ENCODE results near the gene TTN.
"Not testable (repeated sequence)": the region's sequence is repeated elsewhere in the genome, so short reads cannot be mapped to it uniquely, and the experiment has no call there.

TTN gene

DNA sequence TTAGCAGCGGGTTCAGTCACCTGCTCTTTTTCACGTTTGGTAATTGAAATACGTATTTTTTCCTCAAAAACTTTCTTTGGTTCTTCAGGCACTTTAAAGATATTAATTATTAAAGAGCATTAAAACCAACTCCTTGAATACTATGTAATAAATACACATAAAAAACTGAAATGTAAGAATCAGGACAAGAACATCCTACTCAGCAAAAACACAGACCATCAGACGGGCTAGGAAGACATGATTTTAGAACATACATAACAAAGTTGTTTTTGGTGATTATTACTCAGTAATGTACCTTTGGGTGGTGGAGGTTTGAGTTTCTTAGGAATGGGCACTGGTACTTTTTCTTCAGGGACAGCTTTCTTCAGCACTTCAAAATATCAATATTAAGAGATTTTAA lies 126.1 kb downstream of the TTN start:
- no peaks in the 10 kb centered on the region for H3K27me3 ChIP-seq (ENCODE audit: control insufficient read depth, insufficient read depth, low read length)
- no peaks in the 10 kb centered on the region for H3K4me1 ChIP-seq (ENCODE audit: control insufficient read depth, insufficient read depth, low read length)
- no peak overlapping the region for H3K4me3 ChIP-seq (ENCODE audit: low read length)
- no CpG with 5 or more reads among the region's 4 CpGs for WGBS (ENCODE audit: insufficient coverage, insufficient read length)
- H3K27ac ChIP-seq (ENCODE audit: low read length), result no peak overlapping the region
- DNase-seq (ENCODE audit: low read depth, low spot score), result no peak
- no peaks in the 10 kb centered on the region for H3K9me3 ChIP-seq (ENCODE audit: control insufficient read depth, insufficient read depth, low read length)
- no peaks in the 10 kb centered on the region for H3K36me3 ChIP-seq (ENCODE audit: control insufficient read depth, insufficient read depth, low read length)

DNA sequence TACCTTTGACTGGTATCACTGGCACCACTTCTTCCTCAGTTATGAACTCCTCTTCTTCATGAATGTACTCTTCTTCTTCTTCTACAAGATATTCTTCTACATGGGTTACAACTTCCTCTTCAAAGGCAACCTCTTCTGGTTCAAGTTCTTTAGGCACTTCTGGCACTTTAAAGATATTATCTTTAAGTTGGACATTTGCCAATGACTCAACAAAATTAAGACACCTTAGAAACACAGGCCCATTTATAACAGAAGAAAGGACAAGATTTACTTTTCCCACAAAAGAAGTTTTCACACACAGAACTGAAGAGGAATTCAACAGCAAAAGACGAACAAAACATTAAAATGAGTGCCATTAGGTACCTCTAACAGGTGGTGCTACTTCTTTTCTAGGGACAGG lies 127.3 kb downstream of the TTN start:
- no peaks in the 10 kb centered on the region for H3K9me3 ChIP-seq (ENCODE audit: control insufficient read depth, insufficient read depth, low read length)
- H3K27me3 ChIP-seq (ENCODE audit: control insufficient read depth, insufficient read depth, low read length), result no peaks in the 10 kb centered on the region
- DNase-seq (ENCODE audit: low read depth, low spot score), result no peak
- H3K4me3 ChIP-seq (ENCODE audit: low read length), result no peak overlapping the region
- no CpG with 5 or more reads among the region's 1 CpG for WGBS (ENCODE audit: insufficient coverage, insufficient read length)
- H3K4me1 ChIP-seq (ENCODE audit: control insufficient read depth, insufficient read depth, low read length), result no peaks in the 10 kb centered on the region
- H3K27ac ChIP-seq (ENCODE audit: low read length), result no peak overlapping the region
- no peaks in the 10 kb centered on the region for H3K36me3 ChIP-seq (ENCODE audit: control insufficient read depth, insufficient read depth, low read length)

DNA sequence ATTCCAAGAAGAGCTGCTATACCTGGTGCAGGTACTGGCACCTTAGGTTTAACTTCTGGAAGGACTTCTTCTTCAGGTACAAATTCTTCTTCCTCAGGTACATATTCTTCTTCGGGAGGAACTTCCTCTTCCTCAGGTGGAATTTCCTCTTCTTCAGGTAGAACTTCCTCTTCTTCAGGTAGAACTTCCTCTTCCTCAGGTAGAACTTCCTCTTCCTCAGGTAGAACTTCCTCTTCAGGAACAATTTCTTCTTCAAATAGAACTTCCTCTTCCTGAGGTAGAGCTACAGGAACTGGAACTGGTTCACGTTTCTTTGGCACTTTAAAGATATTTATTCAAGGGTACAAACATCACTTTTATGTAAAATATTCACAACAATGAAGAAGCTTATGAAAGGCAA lies 129.6 kb downstream of the TTN start:
- Histone ChIP-seq H3K4me1 (ENCODE audit: control insufficient read depth, insufficient read depth, low read length) (no peaks in the 10 kb centered on the region), H3K27ac (ENCODE audit: low read length) (no peak overlapping the region), H3K27me3 (ENCODE audit: control insufficient read depth, insufficient read depth, low read length) (no peaks in the 10 kb centered on the region), H3K9me3 (ENCODE audit: control insufficient read depth, insufficient read depth, low read length) (no peaks in the 10 kb centered on the region), H3K36me3 (ENCODE audit: control insufficient read depth, insufficient read depth, low read length) (no peaks in the 10 kb centered on the region), H3K4me3 (ENCODE audit: low read length) (no peak overlapping the region)
- no CpG with 5 or more reads among the region's 2 CpGs for WGBS (ENCODE audit: insufficient coverage, insufficient read length)
- no peak for DNase-seq (ENCODE audit: low read depth, low spot score)

DNA sequence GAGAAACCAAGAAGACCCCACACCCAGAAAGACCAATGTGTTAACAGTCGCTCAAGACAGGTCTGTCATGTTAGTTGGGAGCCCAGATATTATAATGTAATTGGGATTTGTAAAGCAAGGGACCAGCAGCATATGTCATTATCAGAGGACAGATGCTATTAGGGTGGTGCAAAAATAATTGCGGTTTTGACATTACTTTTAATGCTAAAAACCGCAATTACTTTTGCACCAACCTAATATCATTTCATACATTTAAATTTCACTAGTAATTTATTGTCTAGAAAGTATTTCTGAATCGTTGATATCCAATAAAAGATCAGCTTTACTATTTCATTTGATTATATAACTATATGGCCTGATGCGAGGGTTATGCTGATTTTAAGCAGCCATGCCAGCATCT lies 131.2 kb downstream of the TTN start:
- no peaks in the 10 kb centered on the region for H3K4me1 ChIP-seq (ENCODE audit: control insufficient read depth, insufficient read depth, low read length)
- H3K36me3 ChIP-seq (ENCODE audit: control insufficient read depth, insufficient read depth, low read length), result no peaks in the 10 kb centered on the region
- no peak overlapping the region for H3K27ac ChIP-seq (ENCODE audit: low read length)
- DNase-seq (ENCODE audit: low read depth, low spot score), result no peak
- H3K27me3 ChIP-seq (ENCODE audit: control insufficient read depth, insufficient read depth, low read length), result no peaks in the 10 kb centered on the region
- no peaks in the 10 kb centered on the region for H3K9me3 ChIP-seq (ENCODE audit: control insufficient read depth, insufficient read depth, low read length)
- WGBS (ENCODE audit: insufficient coverage, insufficient read length), result 100% methylated on average over 1 of the region's 5 CpGs
- H3K4me3 ChIP-seq (ENCODE audit: low read length), result no peak overlapping the region

DNA sequence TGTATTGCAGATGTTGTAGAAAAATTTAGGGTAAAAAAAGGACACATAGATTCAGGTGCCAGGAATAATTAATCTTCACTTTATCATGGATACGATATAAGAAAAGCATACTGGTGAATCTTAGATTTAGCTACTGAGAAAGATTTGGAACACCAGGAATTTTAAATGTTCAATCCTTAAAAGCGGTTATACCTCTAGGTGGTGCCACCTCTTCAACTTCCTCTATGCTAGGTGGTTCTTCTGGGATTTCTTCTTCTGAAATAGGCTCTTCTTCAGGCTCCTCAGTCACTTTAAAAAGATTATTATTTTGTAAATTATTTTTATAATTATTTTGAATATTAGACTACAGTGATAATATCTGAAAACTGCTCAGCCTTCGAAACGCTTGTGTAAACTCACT lies 133.1 kb downstream of the TTN start:
- no peaks in the 10 kb centered on the region for H3K27me3 ChIP-seq (ENCODE audit: control insufficient read depth, insufficient read depth, low read length)
- WGBS (ENCODE audit: insufficient coverage, insufficient read length), result no CpG with 5 or more reads among the region's 4 CpGs
- no peaks in the 10 kb centered on the region for H3K9me3 ChIP-seq (ENCODE audit: control insufficient read depth, insufficient read depth, low read length)
- H3K36me3 ChIP-seq (ENCODE audit: control insufficient read depth, insufficient read depth, low read length), result no peaks in the 10 kb centered on the region
- no peaks in the 10 kb centered on the region for H3K4me1 ChIP-seq (ENCODE audit: control insufficient read depth, insufficient read depth, low read length)
- no peak for DNase-seq (ENCODE audit: low read depth, low spot score)
- no peak overlapping the region for H3K27ac ChIP-seq (ENCODE audit: low read length)
- H3K4me3 ChIP-seq (ENCODE audit: low read length), result no peak overlapping the region

DNA sequence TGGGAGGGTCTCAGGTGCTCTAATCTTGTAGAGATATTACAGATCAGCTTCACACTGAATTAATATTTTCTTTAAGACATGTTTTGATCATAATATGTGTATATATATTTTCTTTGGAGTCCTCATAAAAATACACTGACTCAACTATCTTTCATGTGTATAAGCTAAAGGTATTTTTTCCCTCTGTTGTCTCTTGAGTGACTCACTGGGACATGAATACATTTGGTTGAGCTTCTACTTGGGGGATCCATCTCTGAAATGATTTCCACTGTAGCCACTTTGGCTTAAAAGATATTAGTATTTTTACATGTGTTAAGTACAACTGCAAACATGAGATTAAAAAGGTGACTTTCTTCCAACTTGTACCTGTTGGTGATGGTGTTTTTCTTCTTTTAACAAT lies 140.8 kb downstream of the TTN start:
- Histone ChIP-seq H3K36me3 (ENCODE audit: control insufficient read depth, insufficient read depth, low read length) (no peaks in the 10 kb centered on the region), H3K4me1 (ENCODE audit: control insufficient read depth, insufficient read depth, low read length) (no peaks in the 10 kb centered on the region), H3K27ac (ENCODE audit: low read length) (no peak overlapping the region), H3K4me3 (ENCODE audit: low read length) (no peak overlapping the region), H3K9me3 (ENCODE audit: control insufficient read depth, insufficient read depth, low read length) (no peaks in the 10 kb centered on the region), H3K27me3 (ENCODE audit: control insufficient read depth, insufficient read depth, low read length) (no peaks in the 10 kb centered on the region)
- no peak for DNase-seq (ENCODE audit: low read depth, low spot score)

DNA sequence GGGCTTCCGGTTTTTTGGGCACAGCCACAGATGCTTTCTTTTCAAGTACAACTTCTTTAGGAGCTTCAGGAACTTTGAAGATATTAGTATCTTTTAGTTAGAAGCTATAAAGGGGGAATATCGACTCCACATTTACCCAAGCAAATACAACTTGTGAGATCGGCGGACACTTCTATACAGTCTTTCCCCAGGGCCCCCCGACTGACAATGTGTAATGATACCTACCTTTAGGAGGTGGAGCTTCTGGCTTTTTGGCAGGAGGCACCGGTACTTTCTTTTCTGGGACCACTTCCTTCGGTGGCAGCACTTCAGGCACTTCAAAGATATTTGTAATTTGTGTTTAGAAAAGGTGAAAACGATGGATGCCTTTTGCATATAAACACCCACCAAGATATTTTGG lies 148.7 kb downstream of the TTN start:
- no CpG with 5 or more reads among the region's 8 CpGs for WGBS (ENCODE audit: insufficient coverage, insufficient read length)
- not testable (repeated sequence) for H3K4me3 ChIP-seq (ENCODE audit: low read length); H3K27me3 ChIP-seq (ENCODE audit: control insufficient read depth, insufficient read depth, low read length); DNase-seq (ENCODE audit: low read depth, low spot score); H3K9me3 ChIP-seq (ENCODE audit: control insufficient read depth, insufficient read depth, low read length); H3K36me3 ChIP-seq (ENCODE audit: control insufficient read depth, insufficient read depth, low read length); H3K27ac ChIP-seq (ENCODE audit: low read length); H3K4me1 ChIP-seq (ENCODE audit: control insufficient read depth, insufficient read depth, low read length)

DNA sequence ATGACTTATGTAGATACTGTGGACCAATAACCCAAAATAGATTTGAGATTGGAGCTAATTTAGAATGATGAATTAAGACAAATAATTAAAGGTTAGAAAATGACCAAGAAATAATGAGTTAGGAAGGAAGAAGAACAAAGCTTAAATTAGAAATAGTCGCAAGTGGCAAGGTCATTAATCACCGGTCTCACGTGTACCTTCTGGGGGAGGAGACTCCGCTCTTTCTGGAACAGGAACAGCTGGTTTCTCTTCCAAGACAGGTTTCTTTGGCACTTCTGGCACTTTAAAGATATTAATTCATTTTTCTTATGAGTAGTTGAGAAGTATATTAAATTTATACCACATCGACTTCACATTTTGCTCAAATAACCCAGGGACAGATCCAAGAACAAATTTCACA lies 156.7 kb downstream of the TTN start:
- Histone ChIP-seq H3K36me3 (ENCODE audit: control insufficient read depth, insufficient read depth, low read length) (no peaks in the 10 kb centered on the region), H3K4me3 (ENCODE audit: low read length) (no peak overlapping the region), H3K9me3 (ENCODE audit: control insufficient read depth, insufficient read depth, low read length) (no peaks in the 10 kb centered on the region), H3K27ac (ENCODE audit: low read length) (no peak overlapping the region), H3K4me1 (ENCODE audit: control insufficient read depth, insufficient read depth, low read length) (no peaks in the 10 kb centered on the region), H3K27me3 (ENCODE audit: control insufficient read depth, insufficient read depth, low read length) (no peaks in the 10 kb centered on the region)
- WGBS (ENCODE audit: insufficient coverage, insufficient read length), result no CpG with 5 or more reads among the region's 5 CpGs
- no peak for DNase-seq (ENCODE audit: low read depth, low spot score)

DNA sequence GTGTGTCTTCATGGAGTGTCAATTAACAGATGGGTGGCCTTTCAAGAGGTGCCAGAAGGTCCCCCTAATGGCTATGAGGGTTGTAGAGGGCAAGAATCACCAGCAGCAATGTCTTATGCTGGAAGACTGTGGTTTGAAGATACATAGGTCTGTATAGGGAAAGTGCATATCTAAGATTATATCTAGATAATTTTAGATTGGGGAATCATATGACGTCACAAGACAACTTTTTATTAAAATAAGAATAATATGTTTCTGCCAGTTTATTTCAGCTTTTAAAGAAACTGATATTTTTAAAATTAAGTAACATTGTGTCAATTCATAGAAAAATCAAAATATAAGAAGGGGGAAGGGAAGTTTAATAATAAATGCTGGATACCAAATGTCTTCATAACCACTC lies 162.3 kb downstream of the TTN start:
- WGBS (ENCODE audit: insufficient coverage, insufficient read length), result no CpG with 5 or more reads among the region's 1 CpG
- no peak for DNase-seq (ENCODE audit: low read depth, low spot score)
- H3K4me1 ChIP-seq (ENCODE audit: control insufficient read depth, insufficient read depth, low read length), result no peaks in the 10 kb centered on the region
- no peaks in the 10 kb centered on the region for H3K27me3 ChIP-seq (ENCODE audit: control insufficient read depth, insufficient read depth, low read length)
- no peak overlapping the region for H3K27ac ChIP-seq (ENCODE audit: low read length)
- H3K4me3 ChIP-seq (ENCODE audit: low read length), result no peak overlapping the region
- H3K36me3 ChIP-seq (ENCODE audit: control insufficient read depth, insufficient read depth, low read length), result no peaks in the 10 kb centered on the region
- no peaks in the 10 kb centered on the region for H3K9me3 ChIP-seq (ENCODE audit: control insufficient read depth, insufficient read depth, low read length)

DNA sequence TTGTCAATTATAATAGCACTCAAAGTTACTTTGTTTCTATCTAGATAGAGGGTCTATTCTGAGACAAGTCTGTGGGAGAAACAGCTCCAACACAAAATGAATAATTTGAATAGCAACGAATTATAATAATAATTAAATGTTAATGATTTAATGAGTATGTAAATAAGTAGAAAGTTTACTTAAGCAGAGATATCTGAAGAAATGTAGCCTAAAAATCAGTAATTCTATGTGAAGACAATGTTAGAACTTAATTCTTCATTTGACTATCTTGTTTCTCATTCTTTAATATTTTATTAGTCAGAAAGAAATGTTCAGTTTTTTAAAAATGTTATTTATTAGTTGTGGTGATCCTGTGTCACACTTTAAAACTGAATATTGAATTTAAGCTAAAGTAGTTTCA lies 165.7 kb downstream of the TTN start:
- Histone ChIP-seq H3K4me1 (ENCODE audit: control insufficient read depth, insufficient read depth, low read length) (no peaks in the 10 kb centered on the region), H3K36me3 (ENCODE audit: control insufficient read depth, insufficient read depth, low read length) (no peaks in the 10 kb centered on the region), H3K9me3 (ENCODE audit: control insufficient read depth, insufficient read depth, low read length) (no peaks in the 10 kb centered on the region), H3K27ac (ENCODE audit: low read length) (no peak overlapping the region), H3K4me3 (ENCODE audit: low read length) (no peak overlapping the region), H3K27me3 (ENCODE audit: control insufficient read depth, insufficient read depth, low read length) (no peaks in the 10 kb centered on the region)
- 88% methylated on average over 1 of the region's 1 CpG for WGBS (ENCODE audit: insufficient coverage, insufficient read length)
- no peak for DNase-seq (ENCODE audit: low read depth, low spot score)

DNA sequence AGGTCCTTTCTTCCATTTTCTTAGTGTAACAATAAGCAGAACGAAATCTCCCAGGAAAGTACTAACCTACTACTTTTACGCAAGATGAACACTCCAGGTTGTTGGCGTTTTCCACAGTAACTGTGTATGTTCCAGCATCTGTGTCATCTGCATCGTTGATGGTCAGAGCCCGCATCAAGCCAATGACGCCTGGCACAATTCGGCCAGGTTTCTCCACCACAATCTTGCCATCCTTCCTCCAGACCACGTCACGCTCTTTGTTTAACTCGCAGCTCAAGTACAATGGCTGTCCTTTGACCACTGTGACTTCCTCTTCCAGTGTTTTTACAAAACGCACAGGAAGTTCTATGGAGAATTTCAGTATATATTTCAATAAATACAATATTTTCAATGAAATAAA lies 171.3 kb downstream of the TTN start:
- no peaks in the 10 kb centered on the region for H3K27me3 ChIP-seq (ENCODE audit: control insufficient read depth, insufficient read depth, low read length)
- no CpG with 5 or more reads among the region's 11 CpGs for WGBS (ENCODE audit: insufficient coverage, insufficient read length)
- H3K36me3 ChIP-seq (ENCODE audit: control insufficient read depth, insufficient read depth, low read length), result no peaks in the 10 kb centered on the region
- H3K4me1 ChIP-seq (ENCODE audit: control insufficient read depth, insufficient read depth, low read length), result no peaks in the 10 kb centered on the region
- H3K4me3 ChIP-seq (ENCODE audit: low read length), result no peak overlapping the region
- H3K9me3 ChIP-seq (ENCODE audit: control insufficient read depth, insufficient read depth, low read length), result no peaks in the 10 kb centered on the region
- H3K27ac ChIP-seq (ENCODE audit: low read length), result no peak overlapping the region
- no peak for DNase-seq (ENCODE audit: low read depth, low spot score)
